DND-41 (cell line): Measurements from ENCODE around the gene PHACTR1.

Source experiments
- CTCF ChIP-seq: IDR thresholded peaks from 2 replicates; pipeline ENCODE4 v1.5.1; 2012; ENCODE audit warnings: borderline replicate concordance, low read length, moderate library complexity, mild to moderate bottlenecking; ENCODE audit not compliant: poor library complexity, severe bottlenecking; ENCODE audit errors: extremely low read depth
- EZH2 ChIP-seq: IDR thresholded peaks from 3 replicates; pipeline ENCODE4 v1.6.1; 2012; ENCODE audit warnings: borderline replicate concordance, low read depth, mild to moderate bottlenecking, moderate library complexity, low read length, inconsistent platforms; ENCODE audit not compliant: severe bottlenecking

GRCh38 chr6:12849809-12850198 lies 133.2 kb downstream of the PHACTR1 start:
- TF ChIP-seq CTCF (no peak), EZH2 (no peak)
